Loucy (cell line): ENCODE data around the gene GPR78.

Experiments
- H2AFZ ChIP-seq: fragments of 200-600 bp; sonication (generic); 2 replicates; pipeline ENCODE4 v1.6.0; 2016; ENCODE audit warnings: antibody characterized with exemption, mild to moderate bottlenecking, low read length, moderate library complexity
- H3F3A ChIP-seq: fragments of 200-600 bp; 2 replicates; pipeline ENCODE4 v1.6.0; 2016; ENCODE audit warnings: antibody characterized with exemption, low read depth, mild to moderate bottlenecking
- H3K27me3 ChIP-seq: fragments of 200-600 bp; sonication (generic); 2 replicates; pipeline ENCODE4 v1.6.1; 2014; ENCODE audit warnings: low read length, mild to moderate bottlenecking; ENCODE audit not compliant: insufficient read depth, poor library complexity, severe bottlenecking
- H3K36me3 ChIP-seq: fragments of 200-600 bp; sonication (generic); 2 replicates; pipeline ENCODE4 v1.6.1; 2016; ENCODE audit warnings: low read length; ENCODE audit not compliant: insufficient read depth
- H3K4me1 ChIP-seq: fragments of 200-600 bp; sonication (generic); 2 replicates; pipeline ENCODE4 v1.5.1; 2014; ENCODE audit warnings: low read length, mild to moderate bottlenecking; ENCODE audit not compliant: insufficient read depth, poor library complexity, severe bottlenecking
- H3K4me2 ChIP-seq: fragments of 200-600 bp; sonication (generic); 2 replicates; pipeline ENCODE4 v1.6.0; 2014; ENCODE audit warnings: antibody characterized with exemption, low read length, low read depth, mild to moderate bottlenecking; ENCODE audit not compliant: poor library complexity, severe bottlenecking
- H3K4me3 ChIP-seq: fragments of 200-600 bp; sonication (generic); 2 replicates; pipeline ENCODE4 v1.5.1; 2014; ENCODE audit warnings: low read length, mild to moderate bottlenecking, mixed read lengths; ENCODE audit not compliant: poor library complexity, severe bottlenecking
- H3K79me2 ChIP-seq: fragments of 200-600 bp; sonication (generic); 2 replicates; pipeline ENCODE4 v1.6.1; 2014; ENCODE audit warnings: low read length; ENCODE audit not compliant: insufficient read depth
- H3K9ac ChIP-seq: fragments of 200-600 bp; sonication (generic); 2 replicates; pipeline ENCODE4 v1.6.0; 2014; ENCODE audit warnings: mild to moderate bottlenecking, low read depth, low read length, moderate library complexity; ENCODE audit not compliant: poor library complexity, severe bottlenecking
- H3K9me2 ChIP-seq: fragments of 200-600 bp; sonication (generic); replicated peaks from 2 replicates; pipeline ENCODE4 v1.6.1; 2016; ENCODE audit warnings: low read depth, low read length, mixed read lengths
- H3K9me3 ChIP-seq: fragments of 200-600 bp; sonication (generic); 2 replicates; pipeline ENCODE4 v1.6.1; 2014; ENCODE audit warnings: mild to moderate bottlenecking, antibody characterized with exemption, low read length, low read depth; ENCODE audit not compliant: insufficient read depth
- H4K20me1 ChIP-seq: fragments of 200-600 bp; sonication (generic); 2 replicates; pipeline ENCODE4 v1.6.0; 2014; ENCODE audit warnings: antibody characterized with exemption, low read length, mild to moderate bottlenecking; ENCODE audit not compliant: insufficient read depth, poor library complexity, severe bottlenecking
- EZH2phosphoT487 ChIP-seq: fragments of 200-600 bp; IDR thresholded peaks from 2 replicates; pipeline ENCODE4 v1.6.1; 2018; ENCODE audit warnings: antibody characterized with exemption, mild to moderate bottlenecking, moderate library complexity, borderline replicate concordance
- TF ChIP-seq, protein P1 (sequence below): fragments of 200-600 bp; sonication (generic); conservative IDR thresholded peaks from 2 replicates; pipeline ENCODE4 v1.5.1; 2014; ENCODE audit warnings: mild to moderate bottlenecking, antibody characterized with exemption, low read length

GPR78 gene

DNA sequence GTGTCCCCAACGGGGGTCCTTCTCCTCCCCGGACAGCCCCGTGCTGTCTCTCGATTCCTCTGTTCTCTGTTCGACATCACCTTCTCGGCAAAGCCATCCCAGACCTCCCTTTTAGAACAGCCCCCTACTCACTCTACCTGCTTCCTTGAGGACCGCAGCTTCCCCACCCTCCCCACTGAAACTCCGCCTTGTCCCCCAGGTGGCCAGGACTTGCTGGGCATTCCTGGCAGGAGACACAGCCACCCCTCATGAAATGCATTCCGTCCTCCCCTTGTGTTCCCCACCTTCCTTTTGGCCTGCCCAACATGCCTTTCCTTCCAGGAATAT, 34.8 kb upstream of the GPR78 start:
- Histone ChIP-seq H2AFZ (no peak overlapping the region), H4K20me1 (no peaks in the 10 kb centered on the region), H3K9me3 (peaks cover 18% of the 10 kb centered on the region; the same call in 1 of the 2 replicates), H3F3A (no peaks in the 10 kb centered on the region), H3K9me2 (no peaks in the 10 kb centered on the region), H3K4me1 (no peaks in the 10 kb centered on the region), H3K36me3 (no peaks in the 10 kb centered on the region), H3K4me2 (no peak overlapping the region), H3K9ac (no peak overlapping the region), H3K4me3 (no peak overlapping the region), H3K27me3 (no peaks in the 10 kb centered on the region), H3K79me2 (no peaks in the 10 kb centered on the region)
- no peak for TF ChIP-seq EZH2phosphoT487
- TF ChIP-seq, protein P1, sequence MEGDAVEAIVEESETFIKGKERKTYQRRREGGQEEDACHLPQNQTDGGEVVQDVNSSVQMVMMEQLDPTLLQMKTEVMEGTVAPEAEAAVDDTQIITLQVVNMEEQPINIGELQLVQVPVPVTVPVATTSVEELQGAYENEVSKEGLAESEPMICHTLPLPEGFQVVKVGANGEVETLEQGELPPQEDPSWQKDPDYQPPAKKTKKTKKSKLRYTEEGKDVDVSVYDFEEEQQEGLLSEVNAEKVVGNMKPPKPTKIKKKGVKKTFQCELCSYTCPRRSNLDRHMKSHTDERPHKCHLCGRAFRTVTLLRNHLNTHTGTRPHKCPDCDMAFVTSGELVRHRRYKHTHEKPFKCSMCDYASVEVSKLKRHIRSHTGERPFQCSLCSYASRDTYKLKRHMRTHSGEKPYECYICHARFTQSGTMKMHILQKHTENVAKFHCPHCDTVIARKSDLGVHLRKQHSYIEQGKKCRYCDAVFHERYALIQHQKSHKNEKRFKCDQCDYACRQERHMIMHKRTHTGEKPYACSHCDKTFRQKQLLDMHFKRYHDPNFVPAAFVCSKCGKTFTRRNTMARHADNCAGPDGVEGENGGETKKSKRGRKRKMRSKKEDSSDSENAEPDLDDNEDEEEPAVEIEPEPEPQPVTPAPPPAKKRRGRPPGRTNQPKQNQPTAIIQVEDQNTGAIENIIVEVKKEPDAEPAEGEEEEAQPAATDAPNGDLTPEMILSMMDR: no peak

GRCh38 chr4:8546766-8547107, 33.5 kb upstream of the GPR78 start:
- Histone ChIP-seq H4K20me1 (no peaks in the 10 kb centered on the region), H3K9me3 (peaks cover 17% of the 10 kb centered on the region; the same call in 1 of the 2 replicates), H3F3A (no peaks in the 10 kb centered on the region), H3K79me2 (no peaks in the 10 kb centered on the region), H3K4me1 (no peaks in the 10 kb centered on the region), H3K9ac (no peak overlapping the region), H3K4me3 (no peak overlapping the region), H3K36me3 (no peaks in the 10 kb centered on the region), H2AFZ (no peak overlapping the region), H3K9me2 (no peaks in the 10 kb centered on the region), H3K27me3 (no peaks in the 10 kb centered on the region), H3K4me2 (no peak overlapping the region)
- TF ChIP-seq, protein P1: no peak
- TF ChIP-seq EZH2phosphoT487: no peak

GRCh38 chr4:8547108-8547911, 32.9 kb upstream of the GPR78 start:
- H3K79me2 ChIP-seq: no peaks in the 10 kb centered on the region
- H4K20me1 ChIP-seq: no peaks in the 10 kb centered on the region
- peaks cover 17% of the 10 kb centered on the region; the same call in 1 of the 2 replicates for H3K9me3 ChIP-seq
- no peaks in the 10 kb centered on the region for H3K9me2 ChIP-seq
- no peak overlapping the region for H3K4me2 ChIP-seq
- no peaks in the 10 kb centered on the region for H3K36me3 ChIP-seq
- H3K27me3 ChIP-seq: no peaks in the 10 kb centered on the region
- no peaks in the 10 kb centered on the region for H3K4me1 ChIP-seq
- H3F3A ChIP-seq: no peaks in the 10 kb centered on the region
- no peak overlapping the region for H3K9ac ChIP-seq
- H3K4me3 ChIP-seq: no peak overlapping the region
- TF ChIP-seq, protein P1: no peak
- TF ChIP-seq EZH2phosphoT487: no peak
- H2AFZ ChIP-seq: no peak overlapping the region
